ENCODE results near the gene FIP1L1. TPM values are rescaled to one million over a fixed set of nuclear protein-coding genes. Genes with fewer than 3 reads are reported as not detected.

FIP1L1 gene
- total RNA-seq, 1 experiment from 2014 or later, result 103 TPM

GRCh38 chr4:53421791-53422190, 44.4 kb downstream of the FIP1L1 start:
- no peak overlapping the region for H3K27ac Mint-ChIP-seq (ENCODE audit: low read depth, unreplicated experiment)
- H3K27me3 Mint-ChIP-seq (ENCODE audit: insufficient read depth, unreplicated experiment), result no peaks in the 10 kb centered on the region
- DNase-seq (ENCODE audit: unreplicated experiment), result no peak
- H3K9me3 Mint-ChIP-seq (ENCODE audit: unreplicated experiment), result no peaks in the 10 kb centered on the region
- peaks cover 25% of the 10 kb centered on the region for H3K36me3 Mint-ChIP-seq (ENCODE audit: insufficient read depth, unreplicated experiment)
- no TSS peak for BruUV-seq (replicated peaks)
- POLR2A ChIA-PET, result interaction anchor here (0.8 kb wide), 1 partner anchor 11 kb away, joined by 3 read pairs; no protein-coding TSS in a partner anchor
- CTCF ChIA-PET, result interaction anchor here (1.0 to 1.3 kb wide), 4 partner anchors 11 to 108 kb away, joined by 3 to 5 read pairs (median 3); no protein-coding TSS in a partner anchor
- no peak overlapping the region for H3K4me3 Mint-ChIP-seq (ENCODE audit: unreplicated experiment)
- intact Hi-C loops (cut with micrococcal nuclease), result no loop called here
- TF ChIP-seq CTCF (IDR thresholded peaks at IDR 0.05; ENCODE audit: unreplicated experiment), result no peak
- H3K4me1 Mint-ChIP-seq (ENCODE audit: insufficient read depth, unreplicated experiment), result no peaks in the 10 kb centered on the region

GRCh38 chr4:53422367-53422766, 44.9 kb downstream of the FIP1L1 start:
- no peaks in the 10 kb centered on the region for H3K4me1 Mint-ChIP-seq (ENCODE audit: insufficient read depth, unreplicated experiment)
- H3K27me3 Mint-ChIP-seq (ENCODE audit: insufficient read depth, unreplicated experiment), result no peaks in the 10 kb centered on the region
- peaks cover 30% of the 10 kb centered on the region for H3K36me3 Mint-ChIP-seq (ENCODE audit: insufficient read depth, unreplicated experiment)
- H3K4me3 Mint-ChIP-seq (ENCODE audit: unreplicated experiment), result no peak overlapping the region
- CTCF ChIA-PET, result interaction anchor here (1.0 to 2.9 kb wide), 5 partner anchors 11 to 812 kb away, joined by 3 to 10 read pairs (median 3); no protein-coding TSS in a partner anchor
- intact Hi-C loops (cut with micrococcal nuclease), result no loop called here
- TF ChIP-seq CTCF (IDR thresholded peaks at IDR 0.05; ENCODE audit: unreplicated experiment), result no peak
- no TSS peak for BruUV-seq (replicated peaks)
- no peak overlapping the region for H3K27ac Mint-ChIP-seq (ENCODE audit: low read depth, unreplicated experiment)
- H3K9me3 Mint-ChIP-seq (ENCODE audit: unreplicated experiment), result no peaks in the 10 kb centered on the region
- POLR2A ChIA-PET, result interaction anchor here (0.8 kb wide), 1 partner anchor 10 kb away, joined by 3 read pairs; no protein-coding TSS in a partner anchor
- DNase-seq (ENCODE audit: unreplicated experiment), result no peak

- CTCF ChIA-PET, result interaction anchor here (0.5 to 2.9 kb wide), 3 partner anchors 35 to 810 kb away, joined by 3 to 10 read pairs (median 3); no protein-coding TSS in a partner anchor
These were observed 46.8 kb downstream of the FIP1L1 start for GRCh38 chr4:53424280-53424679.

GRCh38 chr4:53427366-53427765, 49.9 kb downstream of the FIP1L1 start:
- no peak overlapping the region for H3K27ac Mint-ChIP-seq (ENCODE audit: low read depth, unreplicated experiment)
- POLR2A ChIA-PET, result no interaction called here
- TF ChIP-seq CTCF (IDR thresholded peaks at IDR 0.05; ENCODE audit: unreplicated experiment), result no peak
- H3K27me3 Mint-ChIP-seq (ENCODE audit: insufficient read depth, unreplicated experiment), result no peaks in the 10 kb centered on the region
- no peaks in the 10 kb centered on the region for H3K4me1 Mint-ChIP-seq (ENCODE audit: insufficient read depth, unreplicated experiment)
- intact Hi-C loops (cut with micrococcal nuclease), result no loop called here
- BruUV-seq (replicated peaks), result no TSS peak
- CTCF ChIA-PET, result interaction anchor here (0.6 kb wide), 2 partner anchors 109 to 258 kb away, joined by 3 read pairs; no protein-coding TSS in a partner anchor
- no peaks in the 10 kb centered on the region for H3K9me3 Mint-ChIP-seq (ENCODE audit: unreplicated experiment)
- DNase-seq (ENCODE audit: unreplicated experiment), result no peak
- H3K36me3 Mint-ChIP-seq (ENCODE audit: insufficient read depth, unreplicated experiment), result peaks cover 50% of the 10 kb centered on the region
- H3K4me3 Mint-ChIP-seq (ENCODE audit: unreplicated experiment), result no peak overlapping the region

More at GRCh38 chr4:53424280-53424679, 46.8 kb downstream of the FIP1L1 start:
- no peaks in the 10 kb centered on the region for H3K27me3 Mint-ChIP-seq (ENCODE audit: insufficient read depth, unreplicated experiment)
- POLR2A ChIA-PET, result interaction anchor here (0.6 to 1.3 kb wide), 2 partner anchors 72 to 602 kb away, joined by 3 to 4 read pairs; no protein-coding TSS in a partner anchor
- BruUV-seq (replicated peaks), result no TSS peak
- H3K36me3 Mint-ChIP-seq (ENCODE audit: insufficient read depth, unreplicated experiment), result peaks cover 36% of the 10 kb centered on the region
- peak overlapping the region; percentile 11 for H3K27ac Mint-ChIP-seq (ENCODE audit: low read depth, unreplicated experiment)
- H3K4me3 Mint-ChIP-seq (ENCODE audit: unreplicated experiment), result no peak overlapping the region
- DNase-seq (ENCODE audit: unreplicated experiment), result no peak
- intact Hi-C loops (cut with micrococcal nuclease), result no loop called here
- no peaks in the 10 kb centered on the region for H3K4me1 Mint-ChIP-seq (ENCODE audit: insufficient read depth, unreplicated experiment)
- no peak for TF ChIP-seq CTCF (IDR thresholded peaks at IDR 0.05; ENCODE audit: unreplicated experiment)
- no peaks in the 10 kb centered on the region for H3K9me3 Mint-ChIP-seq (ENCODE audit: unreplicated experiment)
